Erythroblast (primary cell): Measurements from ENCODE around the gene THSD4.

ENCODE experiments used
- GATA1 ChIP-seq: IDR thresholded peaks from 2 replicates; pipeline ENCODE4 v1.6.1; 2011; ENCODE audit warnings: low read depth, mild to moderate bottlenecking, control low read depth, low read length, moderate library complexity
- POLR2A ChIP-seq: IDR thresholded peaks from 2 replicates; pipeline ENCODE4 v1.6.1; 2011; ENCODE audit warnings: mild to moderate bottlenecking, low read length

GRCh38 chr15:71489570-71489969 lies 374.3 kb downstream of the THSD4 start:
- no peak for TF ChIP-seq POLR2A
- no peak for TF ChIP-seq GATA1
